Calu3 (cell line): ENCODE data around the gene ATF1. TPM values are rescaled to one million over a fixed set of nuclear protein-coding genes. Genes with fewer than 3 reads are reported as not detected.

Source experiments
- BruUV-seq: library from RNA; stranded (reverse); fragments of 400-500 nt; replicated peaks from 2 replicates; lab custom pipeline; 2021; lab: Mats Ljungman, UMichigan
- CTCF ChIA-PET: fragments of 300-600 bp; sonication (Branson Sonifier 250); formaldehyde crosslinking; loops from one replicate; lab custom pipeline; 2022; ENCODE audit warnings: antibody characterized with exemption; lab: Charles Lee
- DNase-seq: peaks from one replicate; pipeline ENCODE4 v3.0.0; 2022
- H3K27ac Mint-ChIP-seq: one replicate; pipeline ENCODE4 v1.8.0; 2022; ENCODE audit warnings: mixed read lengths; ENCODE audit not compliant: unreplicated experiment
- H3K27me3 Mint-ChIP-seq: one replicate; pipeline ENCODE4 v1.8.0; 2022; ENCODE audit warnings: mixed read lengths; ENCODE audit not compliant: unreplicated experiment
- H3K36me3 Mint-ChIP-seq: one replicate; pipeline ENCODE4 v1.8.0; 2022; ENCODE audit warnings: mild to moderate bottlenecking, moderate library complexity, mixed read lengths; ENCODE audit not compliant: insufficient read depth, unreplicated experiment
- H3K4me1 Mint-ChIP-seq: one replicate; pipeline ENCODE4 v1.8.0; 2022; ENCODE audit warnings: mild to moderate bottlenecking, low read depth, mixed read lengths; ENCODE audit not compliant: unreplicated experiment
- H3K4me3 Mint-ChIP-seq: one replicate; pipeline ENCODE4 v1.8.0; 2022; ENCODE audit warnings: mild to moderate bottlenecking, low read depth, moderate library complexity, mixed read lengths; ENCODE audit not compliant: unreplicated experiment
- H3K9me3 Mint-ChIP-seq: one replicate; pipeline ENCODE4 v1.8.0; 2022; ENCODE audit warnings: low read depth, mixed read lengths; ENCODE audit not compliant: unreplicated experiment
- intact Hi-C: fragments of 100-400 bp; cut with micrococcal nuclease; formaldehyde crosslinking; loops from one replicate; pipeline ENCODE4 v1.10.0; 2022; ENCODE audit not compliant: unreplicated experiment
- total RNA-seq: library from RNA; stranded (reverse); gene quantifications from 2 replicates; pipeline ENCODE4 v1.2.3, GENCODE V29; 2022
- TF ChIP-seq, protein P1 (sequence below): fragments of 200-600 bp; IDR thresholded peaks from one replicate; pipeline ENCODE4 v1.8.0; 2022; ENCODE audit warnings: antibody characterized with exemption; ENCODE audit not compliant: unreplicated experiment

ATF1 gene
- total RNA-seq, 1 experiment from 2014 or later: 22.9 TPM

DNA sequence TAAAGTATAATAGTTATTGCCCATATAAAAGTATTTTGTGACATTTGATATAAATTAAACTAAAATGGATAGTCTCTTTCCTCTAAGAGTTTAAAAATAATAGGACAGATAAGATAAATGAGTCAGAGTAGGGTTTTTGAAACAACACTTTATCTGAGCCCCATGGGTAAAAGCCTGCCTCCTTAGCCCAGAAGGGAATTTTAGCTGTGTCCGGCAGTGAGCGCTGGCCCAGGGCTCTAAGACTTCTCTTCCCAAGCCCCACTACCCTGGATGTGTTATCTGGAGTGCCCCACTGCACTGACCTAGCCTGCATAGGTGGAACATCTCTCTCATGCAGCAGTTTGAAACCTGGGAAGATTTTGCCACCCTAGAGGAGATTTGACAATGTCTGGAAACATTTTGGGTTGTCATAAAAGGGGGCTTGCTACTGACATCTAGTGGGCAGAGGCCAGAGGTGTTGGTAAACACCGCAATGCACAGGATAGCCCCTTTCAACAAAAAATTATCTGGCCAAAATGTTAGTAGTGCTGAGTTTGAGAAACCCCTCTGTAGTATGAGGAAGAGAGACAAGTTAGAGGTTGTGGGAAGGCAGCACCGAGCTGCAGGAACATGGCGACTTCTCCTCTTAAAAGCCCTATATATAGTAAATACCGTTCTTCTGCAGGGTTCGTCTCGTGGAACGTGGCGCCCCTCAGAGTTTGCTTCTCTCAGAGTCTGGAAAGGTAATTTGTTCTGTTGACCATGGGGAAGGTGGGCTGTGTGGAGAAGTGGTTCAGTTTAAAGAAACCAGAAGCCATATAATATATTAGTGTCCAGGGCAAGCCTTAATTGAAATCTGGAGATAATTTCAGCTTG, 29.3 kb upstream of the ATF1 start:
- intact Hi-C loops: no loop called here
- no peaks in the 10 kb centered on the region for H3K4me1 Mint-ChIP-seq
- no peak overlapping the region for H3K4me3 Mint-ChIP-seq
- H3K36me3 Mint-ChIP-seq: peaks cover 42% of the 10 kb centered on the region
- no peak overlapping the region for H3K27ac Mint-ChIP-seq
- DNase-seq: peak; percentile 5
- CTCF ChIA-PET: no interaction called here
- H3K9me3 Mint-ChIP-seq: no peaks in the 10 kb centered on the region
- no peaks in the 10 kb centered on the region for H3K27me3 Mint-ChIP-seq
- BruUV-seq: no TSS peak
- TF ChIP-seq, protein P1, sequence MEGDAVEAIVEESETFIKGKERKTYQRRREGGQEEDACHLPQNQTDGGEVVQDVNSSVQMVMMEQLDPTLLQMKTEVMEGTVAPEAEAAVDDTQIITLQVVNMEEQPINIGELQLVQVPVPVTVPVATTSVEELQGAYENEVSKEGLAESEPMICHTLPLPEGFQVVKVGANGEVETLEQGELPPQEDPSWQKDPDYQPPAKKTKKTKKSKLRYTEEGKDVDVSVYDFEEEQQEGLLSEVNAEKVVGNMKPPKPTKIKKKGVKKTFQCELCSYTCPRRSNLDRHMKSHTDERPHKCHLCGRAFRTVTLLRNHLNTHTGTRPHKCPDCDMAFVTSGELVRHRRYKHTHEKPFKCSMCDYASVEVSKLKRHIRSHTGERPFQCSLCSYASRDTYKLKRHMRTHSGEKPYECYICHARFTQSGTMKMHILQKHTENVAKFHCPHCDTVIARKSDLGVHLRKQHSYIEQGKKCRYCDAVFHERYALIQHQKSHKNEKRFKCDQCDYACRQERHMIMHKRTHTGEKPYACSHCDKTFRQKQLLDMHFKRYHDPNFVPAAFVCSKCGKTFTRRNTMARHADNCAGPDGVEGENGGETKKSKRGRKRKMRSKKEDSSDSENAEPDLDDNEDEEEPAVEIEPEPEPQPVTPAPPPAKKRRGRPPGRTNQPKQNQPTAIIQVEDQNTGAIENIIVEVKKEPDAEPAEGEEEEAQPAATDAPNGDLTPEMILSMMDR: peak; percentile 15

DNA sequence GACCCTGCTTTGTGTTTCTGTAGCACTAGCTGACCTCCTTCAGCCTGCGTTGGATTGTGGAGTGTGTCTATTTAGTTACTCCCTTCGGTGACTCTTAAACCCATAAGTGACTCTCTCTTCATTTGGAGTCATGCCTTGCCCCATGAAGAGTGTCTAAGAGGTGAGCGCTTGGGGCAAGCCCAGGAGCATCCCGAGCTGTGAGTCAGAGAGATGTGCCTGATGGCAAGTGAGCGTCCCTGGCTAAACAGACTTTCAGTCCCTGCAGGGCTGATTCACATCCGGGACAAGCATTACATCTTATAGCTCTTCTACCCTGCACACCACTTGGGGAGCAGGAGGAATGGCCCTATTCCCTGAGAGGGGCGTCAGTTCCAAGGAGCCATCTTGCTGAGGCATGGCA, 24.3 kb upstream of the ATF1 start:
- intact Hi-C loops: no loop called here
- no peak for DNase-seq
- TF ChIP-seq, protein P1: no peak
- Mint-ChIP-seq H3K4me1 (no peaks in the 10 kb centered on the region), H3K9me3 (no peaks in the 10 kb centered on the region), H3K27ac (no peak overlapping the region), H3K27me3 (no peaks in the 10 kb centered on the region), H3K4me3 (no peak overlapping the region), H3K36me3 (peaks cover 33% of the 10 kb centered on the region)
- no TSS peak for BruUV-seq
- CTCF ChIA-PET: no interaction called here

DNA sequence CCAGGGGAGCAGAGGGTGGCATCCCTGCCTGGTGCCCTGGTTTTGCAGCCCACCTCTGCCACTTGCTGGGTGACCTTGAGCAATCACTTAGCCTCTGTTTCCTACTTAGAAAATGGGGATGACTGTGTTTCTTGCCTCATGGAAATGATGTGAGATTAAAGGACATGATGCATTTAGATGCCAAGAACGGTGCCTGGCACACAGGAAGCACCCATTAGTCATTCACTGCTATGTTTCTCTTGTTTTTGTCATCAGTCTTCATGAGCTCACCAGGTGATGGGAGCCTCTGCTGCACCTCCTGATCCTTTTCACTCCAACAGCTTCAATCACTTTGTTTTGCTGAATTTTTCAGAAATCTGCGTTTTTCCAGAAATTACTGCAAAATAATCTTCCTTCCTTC, 23.6 kb upstream of the ATF1 start:
- no peak for DNase-seq
- intact Hi-C loops: no loop called here
- TF ChIP-seq, protein P1: no peak
- H3K36me3 Mint-ChIP-seq: peaks cover 27% of the 10 kb centered on the region
- no peaks in the 10 kb centered on the region for H3K9me3 Mint-ChIP-seq
- CTCF ChIA-PET: interaction anchor here (0.6 kb wide), 1 partner anchor 508 kb away, joined by 5 read pairs; no protein-coding TSS in a partner anchor
- H3K27ac Mint-ChIP-seq: no peak overlapping the region
- H3K4me3 Mint-ChIP-seq: no peak overlapping the region
- BruUV-seq: no TSS peak
- no peaks in the 10 kb centered on the region for H3K27me3 Mint-ChIP-seq
- H3K4me1 Mint-ChIP-seq: no peaks in the 10 kb centered on the region

DNA sequence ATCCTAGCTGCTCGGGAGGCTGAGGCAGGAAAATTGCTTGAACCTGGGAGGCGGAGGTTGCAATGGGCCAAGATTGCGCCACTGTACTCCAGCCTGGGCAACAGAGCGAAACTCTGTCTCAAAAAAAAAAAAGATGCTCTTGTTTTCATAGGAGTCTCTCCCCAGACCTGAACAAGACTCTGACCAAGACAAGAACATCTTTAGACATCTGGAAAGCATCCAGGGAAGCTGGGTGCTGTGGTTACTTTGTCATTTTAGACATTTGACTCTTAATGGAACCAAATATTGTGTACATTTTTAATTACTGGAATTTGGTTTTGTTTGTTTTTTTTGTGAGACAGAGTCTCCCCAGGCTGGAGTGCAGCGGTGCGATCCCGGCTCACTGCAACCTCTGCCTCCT, 21.1 kb upstream of the ATF1 start:
- Mint-ChIP-seq H3K4me1 (no peaks in the 10 kb centered on the region), H3K27me3 (no peaks in the 10 kb centered on the region), H3K4me3 (no peak overlapping the region), H3K27ac (no peak overlapping the region), H3K9me3 (no peaks in the 10 kb centered on the region), H3K36me3 (peaks cover 21% of the 10 kb centered on the region)
- intact Hi-C loops: no loop called here
- TF ChIP-seq, protein P1: no peak
- DNase-seq: no peak
- no TSS peak for BruUV-seq
- CTCF ChIA-PET: no interaction called here
